GM23338 (cell line): ENCODE measurements around the gene UQCR11. TPM values are rescaled to one million over a fixed set of nuclear protein-coding genes. Genes with fewer than 3 reads are reported as not detected.

ENCODE experiments used
- ATAC-seq: fragments of 200-7000 bp; cut with Tn5 transposase; 3 replicates; pipeline ENCODE4 v1.9.1; 2020
- DNase-seq: peaks from one replicate; pipeline ENCODE4 v3.0.0-alpha.2; 2015; ENCODE audit warnings: low spot score
- H2AFZ ChIP-seq: fragments of 200-600 bp; sonication (generic); 2 replicates; pipeline ENCODE4 v1.8.0; 2016; ENCODE audit warnings: antibody characterized with exemption, mild to moderate bottlenecking, moderate library complexity
- H3F3A ChIP-seq: fragments of 200-600 bp; sonication (generic); replicated peaks from 2 replicates; pipeline ENCODE4 v1.8.0; 2017; ENCODE audit warnings: antibody characterized with exemption, mixed run types, low read depth
- H3K27ac ChIP-seq: fragments of 200-600 bp; sonication (generic); 2 replicates; pipeline ENCODE4 v1.6.1; 2016; ENCODE audit warnings: low read depth
- H3K27me3 ChIP-seq: fragments of 200-600 bp; sonication (generic); 2 replicates; pipeline ENCODE4 v1.8.0; 2016; ENCODE audit warnings: mild to moderate bottlenecking, mixed run types, moderate library complexity; ENCODE audit not compliant: insufficient read depth
- H3K36me3 ChIP-seq: fragments of 200-600 bp; sonication (generic); 2 replicates; pipeline ENCODE4 v1.8.0; 2016; ENCODE audit warnings: mild to moderate bottlenecking; ENCODE audit not compliant: insufficient read depth
- H3K4me1 ChIP-seq: fragments of 200-600 bp; sonication (generic); 2 replicates; pipeline ENCODE4 v1.8.0; 2016; ENCODE audit warnings: mild to moderate bottlenecking, moderate library complexity; ENCODE audit not compliant: insufficient read depth
- H3K4me2 ChIP-seq: fragments of 200-600 bp; sonication (generic); 2 replicates; pipeline ENCODE4 v1.7.1; 2017; ENCODE audit warnings: mixed run types
- H3K4me3 ChIP-seq: fragments of 200-600 bp; sonication (generic); 2 replicates; pipeline ENCODE4 v1.6.1; 2016; ENCODE audit warnings: mixed run types
- H3K79me2 ChIP-seq: fragments of 200-600 bp; sonication (generic); replicated peaks from 2 replicates; pipeline ENCODE4 v1.8.0; 2017; ENCODE audit warnings: mild to moderate bottlenecking; ENCODE audit not compliant: insufficient read depth
- H3K9me2 ChIP-seq: fragments of 200-600 bp; sonication (generic); 2 replicates; pipeline ENCODE4 v1.8.0; 2017; ENCODE audit not compliant: insufficient read depth
- H4K20me1 ChIP-seq: fragments of 200-600 bp; sonication (generic); replicated peaks from 2 replicates; pipeline ENCODE4 v1.8.0; 2017; ENCODE audit warnings: mild to moderate bottlenecking; ENCODE audit not compliant: insufficient read depth
- H3K27ac Mint-ChIP-seq: 2 replicates; pipeline ENCODE4 v1.8.0; 2020; ENCODE audit warnings: inconsistent platforms, mild to moderate bottlenecking, moderate library complexity, mixed read lengths
- H3K27me3 Mint-ChIP-seq: 3 replicates; pipeline ENCODE4 v1.8.0; 2022; ENCODE audit warnings: low read depth, mild to moderate bottlenecking, moderate library complexity, mixed read lengths, inconsistent platforms; ENCODE audit not compliant: insufficient read depth, poor library complexity
- H3K36me3 Mint-ChIP-seq: 3 replicates; pipeline ENCODE4 v1.8.0; 2021; ENCODE audit warnings: low read depth, mild to moderate bottlenecking, inconsistent platforms, moderate library complexity, mixed read lengths
- H3K4me1 Mint-ChIP-seq: 3 replicates; pipeline ENCODE4 v1.8.0; 2020; ENCODE audit warnings: mild to moderate bottlenecking, inconsistent platforms, mixed read lengths
- H3K4me3 Mint-ChIP-seq: 3 replicates; pipeline ENCODE4 v1.8.0; 2021; ENCODE audit warnings: moderate library complexity, mild to moderate bottlenecking, inconsistent platforms, mixed read lengths
- H3K9me3 Mint-ChIP-seq: 3 replicates; pipeline ENCODE4 v1.8.0; 2020; ENCODE audit warnings: moderate library complexity, mild to moderate bottlenecking, inconsistent platforms, mixed read lengths
- CREB1 ChIP-seq: fragments of 250-450 bp; sonication (Bioruptor Pico); IDR thresholded peaks from 2 replicates; pipeline ENCODE4 v1.5.0; 2020; ENCODE audit warnings: low read depth, mild to moderate bottlenecking, moderate library complexity
- ETS1 ChIP-seq: IDR thresholded peaks from 2 replicates; pipeline ENCODE4 v1.6.1; 2016; ENCODE audit warnings: antibody characterized with exemption
- EZH2 ChIP-seq: fragments of 200-600 bp; sonication (generic); IDR thresholded peaks from one replicate; pipeline ENCODE4 v1.8.0; 2017; ENCODE audit warnings: antibody characterized with exemption, mild to moderate bottlenecking, low read depth; ENCODE audit not compliant: unreplicated experiment
- JUNB ChIP-seq: IDR thresholded peaks from one replicate; pipeline ENCODE4 v1.6.1; 2016; ENCODE audit warnings: antibody characterized with exemption; ENCODE audit not compliant: unreplicated experiment
- NANOG ChIP-seq: IDR thresholded peaks from 2 replicates; pipeline ENCODE4 v1.6.1; 2016; ENCODE audit warnings: antibody characterized with exemption, borderline replicate concordance
- POLR2AphosphoS5 ChIP-seq: IDR thresholded peaks from 2 replicates; pipeline ENCODE4 v1.6.1; 2016; ENCODE audit warnings: antibody characterized with exemption, low read depth
- REST ChIP-seq: IDR thresholded peaks from one replicate; pipeline ENCODE4 v1.6.1; 2018; ENCODE audit warnings: antibody characterized with exemption; ENCODE audit not compliant: unreplicated experiment
- STAT1 ChIP-seq: IDR thresholded peaks from one replicate; pipeline ENCODE4 v1.6.1; 2016; ENCODE audit warnings: antibody characterized with exemption; ENCODE audit not compliant: unreplicated experiment
- ZNF114 ChIP-seq: fragments of 250-450 bp; sonication (Bioruptor Pico); IDR thresholded peaks from 2 replicates; pipeline ENCODE4 v1.5.0; 2020; ENCODE audit warnings: mild to moderate bottlenecking, moderate library complexity
- ZNF331 ChIP-seq: fragments of 250-450 bp; sonication (Bioruptor Pico); IDR thresholded peaks from 2 replicates; pipeline ENCODE4 v1.5.0; 2020; ENCODE audit warnings: low read depth, mild to moderate bottlenecking, moderate library complexity
- ZNF462 ChIP-seq: fragments of 250-450 bp; sonication (Bioruptor Pico); IDR thresholded peaks from 2 replicates; pipeline ENCODE4 v1.5.0; 2020; ENCODE audit warnings: mild to moderate bottlenecking, moderate library complexity
- polyA plus RNA-seq: library from polyadenylated mRNA; unstranded; fragments of >200 nt; fragmentation: Nextera tagmentation; extraction: Ambion mirVana; gene quantifications from 2 replicates; pipeline ENCODE4 v1.2.1, GENCODE V29; 2016
- total RNA-seq: library from RNA; depleted of rRNA; stranded (reverse); fragments of >200 nt; shearing (Covaris generic); gene quantifications from 2 replicates; pipeline ENCODE4 v1.2.3, GENCODE V29; 2014

UQCR11 gene
- total and polyA plus RNA-seq, 2 experiments from 2014 or later = 46.4 to 413 TPM

GRCh38 chr19:1575323-1576241 lies 29.7 kb downstream of the UQCR11 start (continued):
- TF ChIP-seq ZNF462 (CRISPR knock-in tag) = no peak

GRCh38 chr19:1574354-1575136 lies 30.7 kb downstream of the UQCR11 start:
- H3F3A ChIP-seq = no peaks in the 10 kb centered on the region; the same call in 1 of the 2 replicates
- no peaks in the 10 kb centered on the region for H3K9me2 ChIP-seq
- no peak overlapping the region for H2AFZ ChIP-seq
- peaks cover 14% of the 10 kb centered on the region for H3K27me3 ChIP-seq
- DNase-seq (no peak), ATAC-seq (no peak; the same call in 2 of the 3 replicates)
- Mint-ChIP-seq H3K27ac (no peak overlapping the region), H3K36me3 (peaks cover 12% of the 10 kb centered on the region), H3K4me3 (no peak overlapping the region), H3K27me3 (peaks cover 39% of the 10 kb centered on the region), H3K9me3 (peaks cover 6% of the 10 kb centered on the region), H3K4me1 (peaks cover 6% of the 10 kb centered on the region; the same call in 2 of the 3 replicates)
- H3K4me2 ChIP-seq = no peak overlapping the region
- peaks cover under 1% of the 10 kb centered on the region; the same call in 1 of the 2 replicates for H4K20me1 ChIP-seq
- H3K27ac ChIP-seq = no peak overlapping the region
- no peak for TF ChIP-seq CREB1 (CRISPR knock-in tag)
- TF ChIP-seq EZH2 = no peak
- no peak for TF ChIP-seq ZNF331 (CRISPR knock-in tag)
- no peak for TF ChIP-seq JUNB
- TF ChIP-seq STAT1 = no peak
- TF ChIP-seq ZNF114 = no peak
- TF ChIP-seq POLR2AphosphoS5 = no peak
- no peak for TF ChIP-seq ETS1
- TF ChIP-seq REST = no peak
- TF ChIP-seq NANOG = no peak
- H3K36me3 ChIP-seq = no peaks in the 10 kb centered on the region; the same call in 1 of the 2 replicates
- H3K4me1 ChIP-seq = no peaks in the 10 kb centered on the region
- H3K79me2 ChIP-seq = no peaks in the 10 kb centered on the region
- H3K4me3 ChIP-seq = no peak overlapping the region
